H9 (cell line): ENCODE results near the gene METTL26. TPM values are rescaled to one million over a fixed set of nuclear protein-coding genes. Genes with fewer than 3 reads are reported as not detected.

ENCODE experiments used
- DNase-seq: peaks from one replicate; pipeline ENCODE4 v3.0.0-alpha.2; 2017
- H2AFZ ChIP-seq: one replicate; pipeline ENCODE4 v1.6.1; 2013; ENCODE audit warnings: mild to moderate bottlenecking, low read length, control low read depth, moderate library complexity
- H2AK5ac ChIP-seq: 2 replicates; pipeline ENCODE4 v1.6.1; 2013; ENCODE audit warnings: low read length, control low read depth, mixed read lengths; ENCODE audit not compliant: insufficient read length
- H2BK120ac ChIP-seq: one replicate; pipeline ENCODE4 v1.6.1; 2013; ENCODE audit warnings: low read depth, mild to moderate bottlenecking, low read length, control low read depth, inconsistent platforms; ENCODE audit not compliant: poor library complexity, severe bottlenecking
- H2BK12ac ChIP-seq: 2 replicates; pipeline ENCODE4 v1.6.1; 2013; ENCODE audit warnings: low read length, control low read depth, mixed read lengths, low read depth; ENCODE audit not compliant: insufficient read length
- H2BK15ac ChIP-seq: 2 replicates; pipeline ENCODE4 v1.6.1; 2013; ENCODE audit warnings: low read depth, low read length, control low read depth
- H2BK20ac ChIP-seq: one replicate; pipeline ENCODE4 v1.6.1; 2013; ENCODE audit warnings: low read depth, mild to moderate bottlenecking, low read length, control low read depth, inconsistent platforms; ENCODE audit not compliant: poor library complexity, severe bottlenecking
- H2BK5ac ChIP-seq: 2 replicates; pipeline ENCODE4 v1.6.1; 2013; ENCODE audit warnings: low read length, control low read depth, mixed read lengths; ENCODE audit not compliant: insufficient read length
- H3K14ac ChIP-seq: 2 replicates; pipeline ENCODE4 v1.6.1; 2013; ENCODE audit warnings: low read length, control low read depth; ENCODE audit not compliant: insufficient read depth
- H3K18ac ChIP-seq: 2 replicates; pipeline ENCODE4 v1.6.1; 2013; ENCODE audit warnings: low read depth, mild to moderate bottlenecking, mixed read lengths, low read length, control low read depth; ENCODE audit not compliant: insufficient read length
- H3K23ac ChIP-seq: 2 replicates; pipeline ENCODE4 v1.6.1; 2013; ENCODE audit warnings: low read length, control low read depth, mixed read lengths, low read depth; ENCODE audit not compliant: insufficient read length
- H3K23me2 ChIP-seq: 2 replicates; pipeline ENCODE4 v1.6.1; 2013; ENCODE audit warnings: low read depth, mild to moderate bottlenecking, mixed read lengths, low read length, control low read depth; ENCODE audit not compliant: insufficient read length, poor library complexity, severe bottlenecking
- H3K27ac ChIP-seq: 2 replicates; pipeline ENCODE4 v1.5.1; 2013; ENCODE audit warnings: low read length, control low read depth, mixed read lengths, low read depth; ENCODE audit not compliant: insufficient read length
- H3K27me3 ChIP-seq: 2 replicates; pipeline ENCODE4 v1.6.1; 2013; ENCODE audit warnings: low read length, control low read depth, inconsistent platforms; ENCODE audit not compliant: insufficient read depth
- H3K4ac ChIP-seq: 2 replicates; pipeline ENCODE4 v1.6.1; 2013; ENCODE audit warnings: low read depth, mild to moderate bottlenecking, control low read depth, inconsistent platforms, low read length, moderate library complexity
- H3K4me1 ChIP-seq: 2 replicates; pipeline ENCODE4 v1.6.1; 2013; ENCODE audit warnings: low read length, control low read depth, inconsistent platforms; ENCODE audit not compliant: insufficient read depth
- H3K4me2 ChIP-seq: 2 replicates; pipeline ENCODE4 v1.6.1; 2013; ENCODE audit warnings: low read length, control low read depth, mixed read lengths; ENCODE audit not compliant: insufficient read length, insufficient read depth
- H3K56ac ChIP-seq: 2 replicates; pipeline ENCODE4 v1.6.1; 2013; ENCODE audit warnings: low read depth, mild to moderate bottlenecking, mixed read lengths, low read length, control low read depth; ENCODE audit not compliant: insufficient read length
- H3K79me1 ChIP-seq: 2 replicates; pipeline ENCODE4 v1.6.1; 2013; ENCODE audit warnings: low read depth, mild to moderate bottlenecking, moderate library complexity, low read length, control low read depth, inconsistent platforms; ENCODE audit not compliant: insufficient read depth, poor library complexity, severe bottlenecking
- H3K79me2 ChIP-seq: 2 replicates; pipeline ENCODE4 v1.6.1; 2013; ENCODE audit warnings: low read length, control low read depth, inconsistent platforms; ENCODE audit not compliant: insufficient read depth
- H3K9ac ChIP-seq: 2 replicates; pipeline ENCODE4 v1.6.1; 2013; ENCODE audit warnings: low read length, control low read depth, mixed read lengths; ENCODE audit not compliant: insufficient read length; ENCODE audit errors: extremely low read depth
- H3K9me3 ChIP-seq: one replicate; pipeline ENCODE4 v1.6.1; 2013; ENCODE audit warnings: low read depth, low read length, inconsistent platforms; ENCODE audit not compliant: control insufficient read depth
- H3T11ph ChIP-seq: one replicate; pipeline ENCODE4 v1.6.1; 2013; ENCODE audit warnings: mild to moderate bottlenecking, low read length, control low read depth, inconsistent platforms
- H4K20me1 ChIP-seq: one replicate; pipeline ENCODE4 v1.6.1; 2013; ENCODE audit not compliant: control insufficient read depth, insufficient read length, insufficient read depth
- H4K5ac ChIP-seq: 2 replicates; pipeline ENCODE4 v1.6.1; 2013; ENCODE audit warnings: low read depth, mild to moderate bottlenecking, mixed read lengths, low read length, control low read depth; ENCODE audit not compliant: insufficient read length
- H4K8ac ChIP-seq: replicated peaks from 2 replicates; pipeline ENCODE4 v1.6.1; 2013; ENCODE audit warnings: low read length, control low read depth, mixed read lengths, low read depth; ENCODE audit not compliant: insufficient read length
- H4K91ac ChIP-seq: 2 replicates; pipeline ENCODE4 v1.6.1; 2013; ENCODE audit warnings: low read depth, mild to moderate bottlenecking, moderate library complexity, mixed read lengths, low read length, control low read depth; ENCODE audit not compliant: insufficient read length
- H3K27ac Mint-ChIP-seq, 3 experiments: 2 replicates in 2 of 3; 3 replicates in 1 of 3; pipeline ENCODE4 v1.8.0; 2020 to 2021; ENCODE audit warnings: mixed read lengths in 3 of 3, mild to moderate bottlenecking in 1 of 3, moderate library complexity in 1 of 3
- H3K27me3 Mint-ChIP-seq: 2 replicates; pipeline ENCODE4 v1.8.0; 2021; ENCODE audit warnings: low read depth, mild to moderate bottlenecking, moderate library complexity, mixed read lengths
- H3K36me3 Mint-ChIP-seq, 3 experiments: 2 replicates in 2 of 3; 3 replicates in 1 of 3; pipeline ENCODE4 v1.8.0; 2020 to 2021; ENCODE audit warnings: low read depth in 3 of 3, mixed read lengths in 3 of 3; ENCODE audit not compliant: insufficient read depth in 1 of 3
- H3K4me1 Mint-ChIP-seq, 2 experiments: 2 replicates each; pipeline ENCODE4 v1.8.0; 2020; ENCODE audit warnings: mixed read lengths in 2 of 2
- H3K4me3 Mint-ChIP-seq, 2 experiments: 2 replicates in 1 of 2; 3 replicates in 1 of 2; pipeline ENCODE4 v1.8.0; 2020 to 2021; ENCODE audit warnings: mild to moderate bottlenecking in 2 of 2, mixed read lengths in 2 of 2, moderate library complexity in 1 of 2
- H3K9me3 Mint-ChIP-seq, 2 experiments: 2 replicates in 1 of 2; 3 replicates in 1 of 2; pipeline ENCODE4 v1.8.0; 2020; ENCODE audit warnings: mild to moderate bottlenecking in 2 of 2, mixed read lengths in 2 of 2, moderate library complexity in 1 of 2
- WGBS: extraction: QIAGEN DNeasy Blood & Tissue Kit; methylation state at CpG from one replicate; pipeline ENCODE4 v1.1.7; 2013; ENCODE audit warnings: missing lambda C conversion rate, low lambda C conversion rate, mixed read lengths; ENCODE audit not compliant: insufficient read length; ENCODE audit errors: extremely low coverage; 5-methylcytosine and 5-hydroxymethylcytosine counted together
- total RNA-seq: library from RNA; stranded (reverse); gene quantifications from 2 replicates; pipeline ENCODE4 v1.2.1, GENCODE V29; 2021
- TF ChIP-seq, protein P1 (sequence below): fragments of 200-600 bp; sonication (generic); conservative IDR thresholded peaks from 3 replicates; pipeline ENCODE4 v1.8.0; 2021; ENCODE audit warnings: antibody characterized with exemption, mild to moderate bottlenecking

The METTL26 gene
- total RNA-seq, 1 experiment from 2014 or later = 108 TPM

DNA sequence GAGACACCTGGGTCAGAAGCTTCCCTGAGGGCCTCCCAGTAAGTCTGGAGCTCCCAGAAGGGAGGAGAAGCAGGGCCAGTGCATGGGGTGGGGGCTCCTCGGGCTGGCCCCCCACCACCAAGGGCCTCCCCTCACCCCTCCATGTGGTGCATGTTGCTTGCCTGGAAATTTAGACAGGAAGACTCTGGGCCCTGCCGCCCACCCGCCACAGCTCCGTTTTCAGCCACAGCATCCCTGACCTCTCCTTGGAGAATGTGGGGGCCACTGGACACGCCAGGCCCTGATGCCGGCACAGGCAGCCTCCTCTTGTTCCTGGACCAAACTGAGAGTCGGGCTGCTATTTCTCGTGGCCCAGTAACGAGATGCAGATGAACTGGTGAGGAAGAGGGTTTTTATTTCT is 2.7 kb upstream of the METTL26 start:
- Histone ChIP-seq H3T11ph (no peak overlapping the region), H2AK5ac (no peak overlapping the region), H2BK12ac (no peak overlapping the region), H2BK20ac (no peak overlapping the region), H3K18ac (no peak overlapping the region), H3K23me2 (peaks cover 13% of the 10 kb centered on the region), H3K4me2 (no peak overlapping the region), H2BK120ac (no peak overlapping the region), H3K4ac (no peak overlapping the region), H2BK15ac (no peak overlapping the region), H2BK5ac (no peak overlapping the region), H3K9me3 (no peaks in the 10 kb centered on the region), H4K5ac (no peak overlapping the region), H2AFZ (no peak overlapping the region), H3K9ac (no peak overlapping the region), H4K20me1 (no peaks in the 10 kb centered on the region), H3K27me3 (no peaks in the 10 kb centered on the region), H4K91ac (no peak overlapping the region), H3K23ac (no peak overlapping the region), H4K8ac (no peak overlapping the region), H3K56ac (no peak overlapping the region), H3K79me1 (no peaks in the 10 kb centered on the region), H3K4me1 (no peaks in the 10 kb centered on the region; the same call in 1 of the 2 replicates), H3K79me2 (peaks cover 2% of the 10 kb centered on the region; the same call in 1 of the 2 replicates), H3K27ac (no peak overlapping the region), H3K14ac (no peak overlapping the region; the same call in 1 of the 2 replicates)
- Mint-ChIP-seq H3K9me3 (peaks cover 3% of the 10 kb centered on the region in 2 experiments; a peak in 2 of 5 replicates), H3K4me1 (peaks cover 11 to 25% of the 10 kb centered on the region in 2 experiments), H3K27ac (no peak overlapping the region), H3K27me3 (peaks cover 2% of the 10 kb centered on the region; the same call in 1 of the 2 replicates), H3K4me3 (peak overlapping the region in 1 of 2 experiments; percentile 42; a peak in 1 of 5 replicates), H3K36me3 (peaks cover 0 to 9% (median 1%) of the 10 kb centered on the region in 3 experiments; a peak in 4 of 7 replicates)
- WGBS = no CpG with 5 or more reads among the region's 9 CpGs
- no peak for DNase-seq
- TF ChIP-seq, protein P1, sequence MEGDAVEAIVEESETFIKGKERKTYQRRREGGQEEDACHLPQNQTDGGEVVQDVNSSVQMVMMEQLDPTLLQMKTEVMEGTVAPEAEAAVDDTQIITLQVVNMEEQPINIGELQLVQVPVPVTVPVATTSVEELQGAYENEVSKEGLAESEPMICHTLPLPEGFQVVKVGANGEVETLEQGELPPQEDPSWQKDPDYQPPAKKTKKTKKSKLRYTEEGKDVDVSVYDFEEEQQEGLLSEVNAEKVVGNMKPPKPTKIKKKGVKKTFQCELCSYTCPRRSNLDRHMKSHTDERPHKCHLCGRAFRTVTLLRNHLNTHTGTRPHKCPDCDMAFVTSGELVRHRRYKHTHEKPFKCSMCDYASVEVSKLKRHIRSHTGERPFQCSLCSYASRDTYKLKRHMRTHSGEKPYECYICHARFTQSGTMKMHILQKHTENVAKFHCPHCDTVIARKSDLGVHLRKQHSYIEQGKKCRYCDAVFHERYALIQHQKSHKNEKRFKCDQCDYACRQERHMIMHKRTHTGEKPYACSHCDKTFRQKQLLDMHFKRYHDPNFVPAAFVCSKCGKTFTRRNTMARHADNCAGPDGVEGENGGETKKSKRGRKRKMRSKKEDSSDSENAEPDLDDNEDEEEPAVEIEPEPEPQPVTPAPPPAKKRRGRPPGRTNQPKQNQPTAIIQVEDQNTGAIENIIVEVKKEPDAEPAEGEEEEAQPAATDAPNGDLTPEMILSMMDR = no peak
